ENCODE results near the gene ASMT.

DNA sequence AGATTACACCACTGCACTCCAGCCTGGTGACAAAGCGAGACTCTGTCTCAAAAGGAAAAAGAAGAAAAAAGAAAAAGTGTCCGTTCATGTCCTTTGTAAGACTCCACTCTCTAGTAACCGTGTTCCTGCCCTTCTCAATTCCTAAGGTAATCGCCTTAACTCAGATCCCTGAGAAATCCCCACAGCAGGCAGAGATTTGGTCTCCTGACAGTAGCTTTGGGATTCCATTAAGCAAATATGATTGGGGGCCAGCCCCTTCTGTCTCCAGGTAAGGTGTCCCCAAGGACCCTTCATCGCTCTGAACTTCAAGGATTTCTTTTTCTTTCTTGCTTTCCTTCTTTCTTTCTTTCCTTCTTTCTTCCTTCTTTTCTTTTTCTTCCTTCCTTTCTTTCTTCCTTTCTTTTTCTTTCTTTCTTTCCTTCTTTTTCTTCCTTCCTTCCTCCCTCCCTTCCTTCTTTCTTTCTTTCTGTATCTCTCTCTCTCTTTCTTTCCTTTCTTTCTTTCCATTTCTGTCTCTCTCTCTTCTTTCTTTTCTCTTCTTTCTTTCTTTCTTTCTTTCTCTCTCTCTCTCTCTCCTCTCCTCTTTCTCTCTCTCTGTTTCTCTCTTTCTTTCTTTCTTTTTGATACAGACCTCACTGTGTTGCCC, 2.1 kb upstream of the ASMT start:
- no peak for TF ChIP-seq L3MBTL2 (conservative IDR thresholded peaks at IDR 0.05)
- TF ChIP-seq SP1 (IDR thresholded peaks at IDR 0.05): no peak
- no peak for TF ChIP-seq HDGF (IDR thresholded peaks at IDR 0.05; ENCODE audit: borderline replicate concordance)
- no peak for TF ChIP-seq FOXM1 (IDR thresholded peaks at IDR 0.05; ENCODE audit: borderline replicate concordance)
- no peak for TF ChIP-seq BHLHE40 (IDR thresholded peaks at IDR 0.05; ENCODE audit: borderline replicate concordance)
- TF ChIP-seq CTBP1 (IDR thresholded peaks at IDR 0.05; ENCODE audit: borderline replicate concordance): no peak
